ENCODE measurements around the gene PLA2G15.

PLA2G15 gene

DNA sequence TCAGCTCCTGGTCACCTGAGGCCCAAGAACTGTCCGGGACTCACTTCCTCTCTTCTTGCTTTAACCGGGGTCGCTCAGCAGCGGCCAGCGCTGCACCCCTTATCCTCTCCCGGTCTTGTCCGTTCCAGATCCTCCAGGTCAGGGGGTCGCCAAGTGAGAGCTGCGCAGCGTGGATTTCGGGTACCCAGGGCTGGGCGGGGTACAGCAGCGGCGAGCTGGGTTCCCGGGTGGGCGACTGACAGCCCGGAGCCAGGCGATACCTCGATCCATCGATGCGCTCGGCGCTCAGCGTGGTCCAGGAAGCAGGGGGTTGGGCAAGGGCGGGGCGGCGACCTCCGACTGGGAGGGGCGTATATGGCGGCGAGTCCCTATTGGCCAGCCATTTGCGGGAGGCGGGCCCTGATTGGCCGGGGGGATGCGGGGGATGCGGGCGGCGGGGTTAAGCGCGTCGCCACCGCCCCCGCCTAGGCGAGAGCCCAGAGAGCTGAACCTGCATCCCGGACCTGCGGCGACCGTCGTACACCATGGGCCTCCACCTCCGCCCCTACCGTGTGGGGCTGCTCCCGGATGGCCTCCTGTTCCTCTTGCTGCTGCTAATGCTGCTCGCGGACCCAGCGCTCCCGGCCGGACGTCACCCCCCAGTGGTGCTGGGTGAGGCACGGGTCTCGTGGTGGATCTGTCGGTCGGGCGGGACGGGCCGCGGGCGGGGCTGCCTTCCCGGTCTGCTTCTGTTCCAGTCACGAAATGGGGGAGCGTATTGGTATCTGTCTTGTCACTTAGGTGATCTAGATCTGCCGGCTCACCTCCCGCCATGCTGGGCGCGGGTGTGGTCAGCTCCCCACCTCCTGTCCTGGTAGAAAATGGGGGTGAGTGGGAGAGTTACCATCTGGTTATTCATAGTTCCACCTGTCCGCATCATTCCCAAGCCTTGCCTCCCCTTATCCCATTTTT, at the start of gene PLA2G15:
PLA2G15 (plus strand) TSS at position 471 of the 951 bp plus-strand sequence; CDS start at position 525, 54 bp downstream.
- DNase-seq = peak; percentile 51 to 87

GRCh38 chr16:68197250-68197649, 47.9 kb upstream of the PLA2G15 start:
- no peak for DNase-seq

GRCh38 chr16:68200088-68200783, 44.9 kb upstream of the PLA2G15 start:
- DNase-seq = no peak

DNA sequence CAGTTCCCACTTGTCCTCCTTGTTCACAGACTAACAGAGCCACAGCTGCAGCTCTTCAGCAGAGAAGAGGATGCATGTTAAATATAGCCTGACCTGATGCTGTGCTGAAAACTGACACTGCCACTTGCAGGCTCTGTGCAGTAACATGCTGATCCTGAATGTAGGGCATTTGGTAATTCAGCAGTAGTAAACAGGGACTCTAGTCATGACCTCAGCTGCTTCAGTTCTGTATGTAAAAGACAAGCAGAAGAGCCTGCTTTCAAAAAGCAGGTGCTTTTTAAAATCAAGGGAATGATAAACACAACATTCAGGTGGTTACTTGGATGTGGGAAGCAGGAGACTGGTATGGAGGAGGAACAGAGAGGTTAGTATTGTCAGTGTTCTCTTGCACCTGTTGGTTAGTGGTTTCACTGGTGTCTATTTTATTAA, 43.1 kb upstream of the PLA2G15 start:
- peak in 1 of 2 experiments; percentile 43 for DNase-seq

DNA sequence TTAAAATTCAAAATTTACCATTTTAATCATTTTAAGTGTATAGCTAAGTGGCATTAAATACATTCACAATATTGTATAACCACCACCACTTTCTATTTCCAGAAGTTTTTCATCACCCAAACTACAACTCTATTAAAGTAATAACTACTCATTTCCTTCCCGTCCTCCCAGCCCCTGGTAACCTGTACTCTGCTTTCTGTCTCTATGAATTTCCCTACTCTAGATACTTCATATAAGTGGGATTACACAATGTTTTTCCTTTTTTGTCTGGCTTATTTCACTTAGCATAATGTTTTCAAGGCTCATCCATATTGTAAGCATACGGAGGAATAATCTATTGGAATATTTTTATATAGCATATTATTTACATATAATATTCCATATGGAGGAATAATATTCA, 38.9 kb upstream of the PLA2G15 start:
- DNase-seq = no peak

GRCh38 chr16:68214726-68215125, 30.4 kb upstream of the PLA2G15 start:
- DNase-seq = no peak

GRCh38 chr16:68215302-68215701, 29.9 kb upstream of the PLA2G15 start:
- DNase-seq = no peak

DNA sequence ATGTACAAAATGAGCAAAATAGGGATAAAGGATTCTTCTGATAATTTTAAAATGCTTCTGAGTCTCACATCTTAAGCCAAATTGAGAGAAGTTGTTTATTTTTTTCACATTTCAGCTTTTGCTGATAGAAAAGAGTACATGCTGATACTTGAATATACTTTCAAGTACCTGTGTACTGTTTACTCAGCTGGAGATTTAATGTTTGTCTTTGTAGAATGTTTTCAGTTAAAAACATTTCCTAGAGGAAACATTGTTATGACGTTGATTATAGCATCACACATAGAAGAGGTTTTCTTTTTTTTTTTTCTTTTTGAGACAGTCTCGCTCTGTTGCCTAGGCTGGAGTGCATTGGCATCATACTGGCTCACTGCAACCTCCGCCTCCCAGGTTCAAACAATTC, 28.9 kb upstream of the PLA2G15 start:
- no peak for DNase-seq

- no peak for DNase-seq
These were observed 27.7 kb upstream of the PLA2G15 start for GRCh38 chr16:68217506-68217905.

- no peak for DNase-seq
These were observed 25.3 kb upstream of the PLA2G15 start for GRCh38 chr16:68219725-68220351.

DNA sequence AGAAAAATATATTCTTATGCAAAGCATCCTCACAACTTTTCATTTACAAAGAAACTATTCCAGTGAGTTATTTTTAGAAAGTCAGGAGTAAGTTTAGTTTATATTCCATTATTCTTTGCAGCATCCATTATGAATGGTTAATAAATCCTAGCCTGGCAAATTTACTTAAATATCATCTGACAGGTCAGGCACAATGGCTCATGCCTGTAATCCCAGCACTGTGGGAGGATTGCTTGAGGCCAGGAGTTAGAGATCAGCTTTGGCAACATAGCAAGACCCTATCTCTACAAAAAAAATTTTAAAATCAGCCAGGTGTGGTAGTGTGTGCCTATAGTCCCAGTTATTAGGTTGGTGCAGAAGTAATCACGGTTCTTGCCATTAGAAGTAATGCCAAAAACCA, 22.1 kb upstream of the PLA2G15 start:
- DNase-seq = no peak

- DNase-seq = no peak
These were observed 19.1 kb upstream of the PLA2G15 start for GRCh38 chr16:68226116-68226515.

- no peak for DNase-seq
These were observed 17.9 kb upstream of the PLA2G15 start for GRCh38 chr16:68227183-68227793.

DNA sequence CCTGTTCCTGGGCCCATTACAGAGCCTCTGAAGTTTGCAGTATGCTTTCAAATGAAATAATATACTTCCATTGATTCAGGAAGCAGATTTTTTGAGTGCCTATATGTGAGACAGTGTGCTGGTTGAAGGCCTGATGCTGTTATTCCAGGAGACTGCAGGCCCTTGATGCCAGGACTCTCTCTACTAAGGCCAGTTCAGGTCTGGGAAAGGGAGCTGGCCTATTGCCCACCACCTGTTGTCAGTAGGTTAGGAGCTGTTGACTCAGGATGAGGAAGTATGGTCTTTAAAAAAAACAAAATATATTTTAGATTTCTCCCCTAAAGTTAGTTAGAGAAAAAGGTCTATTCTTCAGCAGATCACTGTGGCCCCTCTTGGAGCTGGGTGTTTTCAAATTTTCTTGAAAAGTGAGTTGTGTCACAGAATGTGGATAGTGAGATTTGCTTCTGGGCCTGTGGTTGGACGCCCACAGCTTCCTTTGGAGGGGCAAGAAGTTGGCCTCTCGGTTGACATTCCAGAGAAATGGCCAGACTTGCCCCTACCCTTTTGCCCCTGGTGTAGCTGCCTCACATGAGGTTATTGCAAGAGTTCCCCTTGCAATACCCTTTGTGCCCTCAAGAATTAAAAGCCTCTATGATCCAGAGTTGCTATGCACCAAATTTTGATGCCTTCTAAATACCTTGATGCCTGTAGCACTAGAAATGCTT, 17.2 kb upstream of the PLA2G15 start:
- DNase-seq = no peak

GRCh38 chr16:68228652-68229051, 16.5 kb upstream of the PLA2G15 start:
- peak; percentile 5 to 29 for DNase-seq

DNA sequence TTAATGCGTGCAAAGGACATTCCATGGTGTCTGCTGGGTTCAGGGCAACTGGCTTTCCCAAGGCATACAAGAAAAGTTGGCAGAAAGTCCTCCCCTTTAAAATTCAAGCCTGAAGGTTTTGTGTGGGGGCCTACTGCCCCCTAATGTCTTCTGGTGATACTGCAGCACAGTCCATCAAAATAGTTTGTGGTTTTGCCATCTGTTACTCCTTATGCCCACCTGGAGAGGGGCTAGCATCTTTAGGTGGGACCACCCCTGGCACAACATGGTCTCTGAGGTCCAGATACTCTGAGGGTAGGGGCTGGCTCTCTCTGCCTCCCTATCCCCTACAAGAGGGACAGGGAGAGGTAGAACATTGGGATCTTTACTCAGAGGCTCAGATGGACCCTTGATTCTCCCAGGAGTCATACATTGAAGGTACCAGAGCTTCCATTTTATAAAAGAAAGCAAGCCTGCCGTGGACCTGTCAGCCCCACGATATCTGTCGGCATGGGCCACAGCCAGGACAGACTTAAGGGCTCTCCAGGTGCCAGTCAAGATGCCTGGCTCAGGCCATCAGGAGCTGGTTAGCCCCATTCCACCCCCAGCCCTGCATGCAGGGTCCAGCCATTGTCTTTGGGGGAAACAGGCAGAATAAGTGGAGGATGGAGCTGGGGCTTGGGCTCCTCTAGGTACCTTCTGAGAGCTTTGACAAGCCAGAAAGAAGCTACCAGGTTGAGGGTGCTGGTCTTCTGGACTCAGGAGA, 15.6 kb upstream of the PLA2G15 start:
- DNase-seq = peak in 1 of 2 experiments; percentile 57

DNA sequence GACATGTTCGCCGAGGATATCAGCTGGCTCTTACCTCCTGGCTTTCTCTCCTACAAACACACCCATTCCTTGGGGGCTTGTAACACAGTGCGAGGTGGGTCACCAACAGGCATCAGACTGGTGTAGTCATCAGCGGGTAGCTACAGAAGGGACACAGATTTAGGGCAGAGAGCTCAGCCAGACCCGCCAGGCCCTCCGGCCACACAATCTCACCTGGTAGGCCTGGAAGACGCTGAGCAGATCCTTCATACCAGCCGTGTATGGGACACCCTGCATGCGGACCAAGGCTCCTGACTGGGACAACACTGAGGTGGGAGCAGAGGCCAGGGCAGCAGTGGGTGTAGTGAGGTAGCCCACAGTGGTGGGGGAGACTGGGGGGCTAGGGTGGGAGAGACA, 15.0 kb upstream of the PLA2G15 start:
- DNase-seq = no peak

GRCh38 chr16:68230956-68231355, 14.2 kb upstream of the PLA2G15 start:
- no peak for DNase-seq

- no peak for DNase-seq
These were observed 13.6 kb upstream of the PLA2G15 start for GRCh38 chr16:68231384-68232136.

DNA sequence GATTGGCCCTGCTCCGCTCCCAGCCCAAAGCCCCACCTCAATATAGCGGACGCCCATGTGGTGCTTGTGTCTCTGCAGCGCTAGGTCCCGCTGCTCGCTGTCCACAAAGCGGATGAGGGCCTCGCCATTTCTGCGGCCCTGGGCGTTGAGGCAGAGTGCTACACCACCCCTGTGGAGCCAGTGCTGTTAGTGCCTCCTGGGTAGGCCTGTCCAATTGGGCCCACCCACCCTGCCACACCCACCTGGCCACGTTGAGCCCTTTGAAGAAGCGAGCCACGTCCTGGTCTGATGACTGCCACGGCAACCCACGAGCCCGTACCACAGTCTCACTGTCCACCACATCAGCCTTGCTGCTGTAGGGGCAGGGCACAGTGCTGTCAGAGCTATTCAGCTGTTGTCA, 12.8 kb upstream of the PLA2G15 start:
- no peak for DNase-seq
